ENCODE results near the gene FNDC3B. TPM values are rescaled to one million over a fixed set of nuclear protein-coding genes. Genes with fewer than 3 reads are reported as not detected.
A peak's percentile ranks its signal among the peaks of the same experiment; 100 is the strongest.

Gene FNDC3B
- total RNA-seq, 1 donor from 2014 or later: 29.5 TPM

GRCh38 chr3:172300187-172300586 lies 260.8 kb downstream of the FNDC3B start:
- Mint-ChIP-seq H3K27me3 (ENCODE audit: insufficient read depth, low read depth) (no peaks in the 10 kb centered on the region), H3K4me1 (peaks cover 3% of the 10 kb centered on the region), H3K27ac (no peak overlapping the region), H3K4me3 (no peak overlapping the region), H3K36me3 (peaks cover 33% of the 10 kb centered on the region), H3K9me3 (no peaks in the 10 kb centered on the region)
- H4K20me1 ChIP-seq (ENCODE audit: low read depth): no peaks in the 10 kb centered on the region
- H3K27ac ChIP-seq: no peak overlapping the region
- H3K4me3 ChIP-seq: no peak overlapping the region
- H3F3A ChIP-seq (ENCODE audit: low read depth): no peaks in the 10 kb centered on the region
- H3K36me3 ChIP-seq: peaks cover 4% of the 10 kb centered on the region
- no peaks in the 10 kb centered on the region for H3K27me3 ChIP-seq
- H3K9me3 ChIP-seq (ENCODE audit: low read depth): no peaks in the 10 kb centered on the region
- no peaks in the 10 kb centered on the region for H3K79me2 ChIP-seq (ENCODE audit: low read depth)
- TF ChIP-seq, protein P1, sequence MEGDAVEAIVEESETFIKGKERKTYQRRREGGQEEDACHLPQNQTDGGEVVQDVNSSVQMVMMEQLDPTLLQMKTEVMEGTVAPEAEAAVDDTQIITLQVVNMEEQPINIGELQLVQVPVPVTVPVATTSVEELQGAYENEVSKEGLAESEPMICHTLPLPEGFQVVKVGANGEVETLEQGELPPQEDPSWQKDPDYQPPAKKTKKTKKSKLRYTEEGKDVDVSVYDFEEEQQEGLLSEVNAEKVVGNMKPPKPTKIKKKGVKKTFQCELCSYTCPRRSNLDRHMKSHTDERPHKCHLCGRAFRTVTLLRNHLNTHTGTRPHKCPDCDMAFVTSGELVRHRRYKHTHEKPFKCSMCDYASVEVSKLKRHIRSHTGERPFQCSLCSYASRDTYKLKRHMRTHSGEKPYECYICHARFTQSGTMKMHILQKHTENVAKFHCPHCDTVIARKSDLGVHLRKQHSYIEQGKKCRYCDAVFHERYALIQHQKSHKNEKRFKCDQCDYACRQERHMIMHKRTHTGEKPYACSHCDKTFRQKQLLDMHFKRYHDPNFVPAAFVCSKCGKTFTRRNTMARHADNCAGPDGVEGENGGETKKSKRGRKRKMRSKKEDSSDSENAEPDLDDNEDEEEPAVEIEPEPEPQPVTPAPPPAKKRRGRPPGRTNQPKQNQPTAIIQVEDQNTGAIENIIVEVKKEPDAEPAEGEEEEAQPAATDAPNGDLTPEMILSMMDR (IDR thresholded peaks at IDR 0.05): no peak
- TF ChIP-seq EZH2 (IDR thresholded peaks at IDR 0.05) (no peak), EZH2phosphoT487 (IDR thresholded peaks at IDR 0.05) (no peak)
- no peaks in the 10 kb centered on the region for H3K4me1 ChIP-seq
- no peak overlapping the region for H3K9ac ChIP-seq
- H3K4me2 ChIP-seq: no peak overlapping the region
- no peak overlapping the region for H2AFZ ChIP-seq (replicated peaks)
- no peak for DNase-seq (ENCODE audit: low spot score)

GRCh38 chr3:172300862-172301261 lies 261.5 kb downstream of the FNDC3B start:
- Histone ChIP-seq H3K36me3 (peaks cover 4% of the 10 kb centered on the region), H3K9ac (no peak overlapping the region), H3K79me2 (ENCODE audit: low read depth) (no peaks in the 10 kb centered on the region), H3K27ac (no peak overlapping the region), H3K9me3 (ENCODE audit: low read depth) (no peaks in the 10 kb centered on the region), H4K20me1 (ENCODE audit: low read depth) (no peaks in the 10 kb centered on the region), H3K4me2 (no peak overlapping the region), H2AFZ (replicated peaks) (no peak overlapping the region), H3K27me3 (no peaks in the 10 kb centered on the region), H3F3A (ENCODE audit: low read depth) (no peaks in the 10 kb centered on the region), H3K4me3 (no peak overlapping the region), H3K4me1 (no peaks in the 10 kb centered on the region)
- Mint-ChIP-seq H3K4me1 (peaks cover 3% of the 10 kb centered on the region), H3K27me3 (ENCODE audit: insufficient read depth, low read depth) (no peaks in the 10 kb centered on the region), H3K4me3 (no peak overlapping the region), H3K9me3 (no peaks in the 10 kb centered on the region), H3K36me3 (peaks cover 34% of the 10 kb centered on the region), H3K27ac (no peak overlapping the region)
- no peak for DNase-seq (ENCODE audit: low spot score)
- TF ChIP-seq, protein P1 (IDR thresholded peaks at IDR 0.05): no peak
- no peak for TF ChIP-seq EZH2phosphoT487 (IDR thresholded peaks at IDR 0.05)
- no peak for TF ChIP-seq EZH2 (IDR thresholded peaks at IDR 0.05)

DNA sequence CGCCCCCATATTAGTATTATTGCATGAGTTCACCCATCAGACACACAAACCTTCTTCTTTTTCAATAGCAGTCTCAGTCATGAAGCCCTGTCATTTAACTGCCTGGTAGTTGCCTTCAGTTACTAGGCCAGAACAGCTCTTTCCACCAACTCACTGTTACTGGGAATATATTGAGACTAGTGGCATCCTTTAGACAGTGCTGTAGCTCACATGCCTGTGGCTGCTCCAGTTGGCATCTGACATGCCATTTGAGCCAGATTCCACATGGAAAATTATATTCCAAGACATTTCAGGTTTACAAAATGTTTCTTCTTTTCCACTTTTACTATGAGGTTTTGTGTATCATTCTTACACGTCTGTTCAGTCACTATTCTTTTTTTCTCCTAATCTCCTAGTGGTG lies 262.8 kb downstream of the FNDC3B start:
- Histone ChIP-seq H3K27me3 (no peaks in the 10 kb centered on the region), H3K4me2 (no peak overlapping the region), H3F3A (ENCODE audit: low read depth) (no peaks in the 10 kb centered on the region), H3K79me2 (ENCODE audit: low read depth) (no peaks in the 10 kb centered on the region), H3K4me1 (no peaks in the 10 kb centered on the region), H4K20me1 (ENCODE audit: low read depth) (no peaks in the 10 kb centered on the region), H3K36me3 (peaks cover 4% of the 10 kb centered on the region), H3K27ac (no peak overlapping the region), H3K4me3 (no peak overlapping the region), H3K9me3 (ENCODE audit: low read depth) (no peaks in the 10 kb centered on the region), H3K9ac (no peak overlapping the region), H2AFZ (replicated peaks) (no peak overlapping the region)
- no peak for DNase-seq (ENCODE audit: low spot score)
- no peaks in the 10 kb centered on the region for H3K4me1 Mint-ChIP-seq
- TF ChIP-seq, protein P1 (IDR thresholded peaks at IDR 0.05): no peak
- TF ChIP-seq EZH2phosphoT487 (IDR thresholded peaks at IDR 0.05) (no peak), EZH2 (IDR thresholded peaks at IDR 0.05) (no peak)
- no peak overlapping the region for H3K4me3 Mint-ChIP-seq
- peak overlapping the region; percentile 20 for H3K27ac Mint-ChIP-seq
- peaks cover 32% of the 10 kb centered on the region for H3K36me3 Mint-ChIP-seq
- no peaks in the 10 kb centered on the region for H3K27me3 Mint-ChIP-seq (ENCODE audit: insufficient read depth, low read depth)
- H3K9me3 Mint-ChIP-seq: no peaks in the 10 kb centered on the region

All from neural progenitor cell (in vitro differentiated cells).